ENCODE results near the gene CFAP299. TPM values are rescaled to one million over a fixed set of nuclear protein-coding genes. Genes with fewer than 3 reads are reported as not detected.

The CFAP299 gene
- total RNA-seq (2022; extraction: Qiagen RNA extraction; ENCODE audit: low read depth) = not detected in 5 replicates

GRCh38 chr4:80335554-80336358 lies at the start of gene CFAP299:
CFAP299 (plus strand) TSS chr4:80335730.

Other genes starting within 250 kb of the CFAP299 start
- gene PRDM8, start 138.2 kb upstream of the CFAP299 start, total RNA-seq (2022; extraction: Qiagen RNA extraction; ENCODE audit: low read depth) = 0.14 to 0.63 TPM (median 0.27 TPM) in 5 replicates
- gene FGF5, start 69.1 kb upstream of the CFAP299 start, total RNA-seq (2022; extraction: Qiagen RNA extraction; ENCODE audit: low read depth) = 0.27 to 0.72 TPM (median 0.32 TPM) in 5 replicates